ENCODE measurements around the gene RGS7.

The RGS7 gene

DNA sequence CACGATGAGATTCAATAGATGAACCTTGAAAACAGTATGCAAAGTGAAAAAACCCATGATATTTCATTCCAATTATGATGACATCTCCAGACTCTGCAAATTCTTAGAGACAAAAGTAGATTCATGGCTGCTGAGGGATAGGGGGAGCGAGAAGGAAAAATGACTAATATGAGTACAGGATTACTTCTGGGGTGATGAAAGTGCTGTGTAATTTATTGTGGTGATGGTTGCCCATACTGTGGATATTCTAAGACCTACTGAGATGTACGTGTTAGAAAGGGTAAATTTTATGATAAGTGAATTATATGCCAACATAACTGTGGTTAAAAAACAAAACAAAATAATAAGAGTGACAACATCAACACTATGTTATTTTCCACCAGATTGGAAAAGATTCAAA lies 18.9 kb upstream of the RGS7 start:
- Histone ChIP-seq H3K9ac (ENCODE audit: low read depth, low read length, poor library complexity, severe bottlenecking) (no peak overlapping the region), H3K9me2 (replicated peaks; ENCODE audit: low read depth, low read length) (no peaks in the 10 kb centered on the region), H4K20me1 (ENCODE audit: insufficient read depth, low read length, poor library complexity, severe bottlenecking) (no peaks in the 10 kb centered on the region), H3K27me3 (ENCODE audit: insufficient read depth, low read length, poor library complexity, severe bottlenecking) (no peaks in the 10 kb centered on the region), H3K9me3 (ENCODE audit: insufficient read depth, low read depth, low read length) (no peaks in the 10 kb centered on the region; the same call in 1 of the 2 replicates), H3K4me1 (ENCODE audit: insufficient read depth, low read length, poor library complexity, severe bottlenecking) (no peaks in the 10 kb centered on the region), H3K79me2 (ENCODE audit: insufficient read depth, low read length) (no peaks in the 10 kb centered on the region), H3K4me3 (ENCODE audit: low read length, poor library complexity, severe bottlenecking) (no peak overlapping the region), H3K4me2 (ENCODE audit: low read depth, low read length, poor library complexity, severe bottlenecking) (no peak overlapping the region), H2AFZ (ENCODE audit: low read length) (no peak overlapping the region), H3F3A (ENCODE audit: low read depth) (no peaks in the 10 kb centered on the region), H3K36me3 (ENCODE audit: insufficient read depth, low read length) (no peaks in the 10 kb centered on the region)
- TF ChIP-seq CTCF (conservative IDR thresholded peaks at IDR 0.05; ENCODE audit: low read length) (no peak), EZH2phosphoT487 (IDR thresholded peaks at IDR 0.05; ENCODE audit: borderline replicate concordance) (no peak)

- Histone ChIP-seq H3K9me2 (replicated peaks; ENCODE audit: low read depth, low read length) (no peaks in the 10 kb centered on the region), H3K9me3 (ENCODE audit: insufficient read depth, low read depth, low read length) (no peaks in the 10 kb centered on the region; the same call in 1 of the 2 replicates), H3K4me3 (ENCODE audit: low read length, poor library complexity, severe bottlenecking) (no peak overlapping the region), H4K20me1 (ENCODE audit: insufficient read depth, low read length, poor library complexity, severe bottlenecking) (no peaks in the 10 kb centered on the region), H3K79me2 (ENCODE audit: insufficient read depth, low read length) (no peaks in the 10 kb centered on the region), H3F3A (ENCODE audit: low read depth) (no peaks in the 10 kb centered on the region), H2AFZ (ENCODE audit: low read length) (no peak overlapping the region), H3K4me1 (ENCODE audit: insufficient read depth, low read length, poor library complexity, severe bottlenecking) (no peaks in the 10 kb centered on the region), H3K4me2 (ENCODE audit: low read depth, low read length, poor library complexity, severe bottlenecking) (no peak overlapping the region), H3K36me3 (ENCODE audit: insufficient read depth, low read length) (no peaks in the 10 kb centered on the region), H3K9ac (ENCODE audit: low read depth, low read length, poor library complexity, severe bottlenecking) (no peak overlapping the region), H3K27me3 (ENCODE audit: insufficient read depth, low read length, poor library complexity, severe bottlenecking) (no peaks in the 10 kb centered on the region)
- TF ChIP-seq CTCF (conservative IDR thresholded peaks at IDR 0.05; ENCODE audit: low read length) (no peak), EZH2phosphoT487 (IDR thresholded peaks at IDR 0.05; ENCODE audit: borderline replicate concordance) (no peak)
Observed at GRCh38 chr1:241366196-241366595, 9.2 kb upstream of the RGS7 start.

- H3K9me2 ChIP-seq (replicated peaks; ENCODE audit: low read depth, low read length), result no peaks in the 10 kb centered on the region
- no peaks in the 10 kb centered on the region for H4K20me1 ChIP-seq (ENCODE audit: insufficient read depth, low read length, poor library complexity, severe bottlenecking)
- no peaks in the 10 kb centered on the region for H3K79me2 ChIP-seq (ENCODE audit: insufficient read depth, low read length)
- no peak overlapping the region for H3K4me2 ChIP-seq (ENCODE audit: low read depth, low read length, poor library complexity, severe bottlenecking)
- H3F3A ChIP-seq (ENCODE audit: low read depth), result no peaks in the 10 kb centered on the region
- H3K4me1 ChIP-seq (ENCODE audit: insufficient read depth, low read length, poor library complexity, severe bottlenecking), result no peaks in the 10 kb centered on the region
- peaks cover 5% of the 10 kb centered on the region; the same call in 1 of the 2 replicates for H3K9me3 ChIP-seq (ENCODE audit: insufficient read depth, low read depth, low read length)
- no peak overlapping the region for H3K4me3 ChIP-seq (ENCODE audit: low read length, poor library complexity, severe bottlenecking)
- no peaks in the 10 kb centered on the region for H3K36me3 ChIP-seq (ENCODE audit: insufficient read depth, low read length)
- H3K9ac ChIP-seq (ENCODE audit: low read depth, low read length, poor library complexity, severe bottlenecking), result no peak overlapping the region
- no peak overlapping the region for H2AFZ ChIP-seq (ENCODE audit: low read length)
- TF ChIP-seq EZH2phosphoT487 (IDR thresholded peaks at IDR 0.05; ENCODE audit: borderline replicate concordance), result no peak
- TF ChIP-seq CTCF (conservative IDR thresholded peaks at IDR 0.05; ENCODE audit: low read length), result no peak
- H3K27me3 ChIP-seq (ENCODE audit: insufficient read depth, low read length, poor library complexity, severe bottlenecking), result no peaks in the 10 kb centered on the region
Observed at GRCh38 chr1:241362350-241362749, 5.3 kb upstream of the RGS7 start.
